ENCODE measurements around the gene ADARB2.
"Not testable (repeated sequence)": the region's sequence is repeated elsewhere in the genome, so short reads cannot be mapped to it uniquely, and the experiment has no call there.

ADARB2 gene

DNA sequence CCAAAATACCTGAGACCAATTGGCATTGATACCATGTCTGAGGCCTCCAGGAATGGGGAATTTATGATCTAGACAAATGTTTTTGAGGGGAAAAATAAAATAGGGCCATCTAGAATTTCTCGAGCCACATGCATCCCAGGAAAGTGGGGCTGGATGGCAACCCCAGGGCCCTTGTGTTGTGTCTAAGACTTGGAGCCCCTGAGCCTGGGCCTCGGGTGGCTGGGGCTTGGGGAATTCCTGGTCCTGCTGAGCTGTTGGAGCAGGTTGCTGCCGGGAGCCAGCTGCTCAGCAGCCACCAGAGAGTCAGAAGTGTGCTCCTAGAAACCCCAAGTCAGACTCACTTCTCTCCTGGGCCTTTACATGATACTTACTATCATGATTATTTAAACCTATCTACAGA, 508.2 kb downstream of the ADARB2 start:
- no peak for DNase-seq (ENCODE audit: extremely low read depth, low read depth)
- TF ChIP-seq, protein P1, sequence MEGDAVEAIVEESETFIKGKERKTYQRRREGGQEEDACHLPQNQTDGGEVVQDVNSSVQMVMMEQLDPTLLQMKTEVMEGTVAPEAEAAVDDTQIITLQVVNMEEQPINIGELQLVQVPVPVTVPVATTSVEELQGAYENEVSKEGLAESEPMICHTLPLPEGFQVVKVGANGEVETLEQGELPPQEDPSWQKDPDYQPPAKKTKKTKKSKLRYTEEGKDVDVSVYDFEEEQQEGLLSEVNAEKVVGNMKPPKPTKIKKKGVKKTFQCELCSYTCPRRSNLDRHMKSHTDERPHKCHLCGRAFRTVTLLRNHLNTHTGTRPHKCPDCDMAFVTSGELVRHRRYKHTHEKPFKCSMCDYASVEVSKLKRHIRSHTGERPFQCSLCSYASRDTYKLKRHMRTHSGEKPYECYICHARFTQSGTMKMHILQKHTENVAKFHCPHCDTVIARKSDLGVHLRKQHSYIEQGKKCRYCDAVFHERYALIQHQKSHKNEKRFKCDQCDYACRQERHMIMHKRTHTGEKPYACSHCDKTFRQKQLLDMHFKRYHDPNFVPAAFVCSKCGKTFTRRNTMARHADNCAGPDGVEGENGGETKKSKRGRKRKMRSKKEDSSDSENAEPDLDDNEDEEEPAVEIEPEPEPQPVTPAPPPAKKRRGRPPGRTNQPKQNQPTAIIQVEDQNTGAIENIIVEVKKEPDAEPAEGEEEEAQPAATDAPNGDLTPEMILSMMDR (IDR thresholded peaks at IDR 0.05; ENCODE audit: low read depth, low read length), result no peak

DNA sequence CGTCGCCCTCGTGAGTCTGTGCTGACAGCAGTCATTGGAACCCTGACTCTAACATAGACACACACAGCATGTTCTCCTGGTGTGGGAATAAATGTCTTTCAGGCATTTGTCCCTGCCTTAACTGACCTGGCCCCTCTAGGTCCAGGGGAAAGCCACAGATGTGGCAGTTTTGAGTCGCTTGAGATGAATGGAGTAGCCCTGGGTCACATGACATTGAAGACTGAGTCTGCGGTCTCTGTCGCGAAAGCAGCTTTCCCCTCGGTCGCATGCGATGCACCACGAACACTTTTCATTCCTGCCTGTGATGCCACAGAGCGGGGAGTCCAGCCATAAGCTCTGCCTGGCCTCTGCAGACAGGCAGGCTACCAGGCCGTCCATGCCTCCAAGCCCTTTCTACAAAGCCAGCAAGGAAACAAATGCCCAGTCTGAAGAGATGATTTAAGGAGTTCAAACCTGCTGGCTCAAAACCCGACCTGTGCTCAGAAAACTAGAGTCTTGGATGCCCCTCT, 508.8 kb downstream of the ADARB2 start:
- no peak for DNase-seq (ENCODE audit: extremely low read depth, low read depth)
- TF ChIP-seq, protein P1 (IDR thresholded peaks at IDR 0.05; ENCODE audit: low read depth, low read length), result no peak

DNA sequence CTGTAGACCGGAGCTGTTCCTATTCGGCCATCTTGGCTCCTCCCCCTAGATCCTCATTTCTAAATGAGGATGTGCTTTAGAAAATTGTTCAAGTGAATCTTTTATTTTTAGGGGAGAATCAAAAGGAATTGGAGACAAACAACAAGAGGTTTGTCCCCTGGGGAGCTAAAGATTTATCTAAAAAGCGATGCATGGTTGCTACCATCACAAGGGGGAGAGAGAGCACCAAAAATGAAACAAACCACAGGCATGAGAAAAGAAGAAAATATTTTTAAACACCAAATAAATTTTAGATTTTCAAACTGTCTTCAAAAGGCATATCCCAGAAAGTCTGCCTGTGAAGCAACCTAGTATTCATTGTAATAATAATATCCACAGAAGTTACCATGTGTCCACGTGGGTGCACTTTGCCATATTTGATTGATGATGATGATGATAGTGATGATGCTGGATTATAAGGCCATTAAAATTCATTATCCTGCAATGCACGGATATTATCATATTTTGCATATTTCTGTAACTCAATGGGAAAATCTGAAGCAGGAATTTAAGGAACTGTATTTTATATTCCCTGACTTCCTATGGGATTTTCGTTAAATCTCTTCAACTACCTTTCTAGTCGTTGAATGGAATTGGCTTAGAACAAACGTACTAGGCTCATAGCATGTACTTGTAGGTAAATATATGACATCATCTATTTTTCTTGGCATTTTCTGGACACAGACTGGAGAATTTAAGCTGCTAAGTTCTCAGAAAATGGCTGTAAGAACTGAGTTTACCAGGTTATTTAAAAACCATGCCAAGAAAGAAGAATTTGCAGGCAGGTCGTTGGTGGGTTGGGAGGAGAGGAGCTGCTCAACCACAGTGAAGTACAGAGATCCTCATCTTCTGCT, 509.6 kb downstream of the ADARB2 start:
- no peak for DNase-seq (ENCODE audit: extremely low read depth, low read depth)
- TF ChIP-seq, protein P1 (IDR thresholded peaks at IDR 0.05; ENCODE audit: low read depth, low read length), result no peak

DNA sequence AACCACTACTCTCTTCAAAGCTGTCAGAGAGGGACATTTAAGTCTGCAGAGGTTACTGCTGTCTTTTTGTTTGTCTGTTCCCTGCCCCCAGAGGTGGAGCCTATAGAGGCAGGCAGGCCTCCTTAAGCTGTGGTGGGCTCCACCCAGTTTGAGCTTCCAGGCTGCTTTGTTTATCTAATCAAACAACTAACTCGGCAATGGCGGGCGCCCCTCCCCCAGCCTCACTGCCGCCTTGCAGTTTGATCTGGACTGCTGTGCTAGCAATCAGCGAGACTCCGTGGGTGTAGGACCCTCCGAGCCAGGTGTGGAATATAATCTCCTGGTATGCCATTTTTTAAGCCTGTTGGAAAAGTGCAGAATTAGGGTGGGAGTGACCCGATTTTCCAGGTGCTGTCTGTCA, 510.4 kb downstream of the ADARB2 start:
- DNase-seq (ENCODE audit: extremely low read depth, low read depth), result not testable (repeated sequence)

- DNase-seq (ENCODE audit: extremely low read depth, low read depth), result not testable (repeated sequence)
These were observed 517.5 kb downstream of the ADARB2 start for GRCh38 chr10:1219874-1220273.

DNA sequence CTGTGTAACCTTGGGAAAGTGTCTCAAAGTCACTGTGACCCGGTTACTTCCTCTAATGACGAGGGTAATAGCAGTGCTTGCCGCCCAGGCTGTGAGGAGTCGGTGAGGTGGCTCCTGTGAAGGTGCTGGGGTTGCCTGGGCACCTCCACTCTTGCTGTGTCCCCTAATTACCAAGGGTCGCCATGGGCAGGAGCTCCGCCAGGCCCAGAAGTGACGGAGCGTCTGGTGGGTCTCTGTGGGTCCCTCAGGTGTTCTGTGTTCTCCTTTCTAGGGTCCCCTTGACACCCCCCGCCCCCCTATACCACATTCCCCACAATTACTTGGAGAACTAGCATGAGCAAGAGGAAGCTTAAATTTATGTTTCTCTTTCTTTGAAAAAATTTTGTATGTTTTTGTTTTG, 519.7 kb downstream of the ADARB2 start:
- TF ChIP-seq, protein P1 (IDR thresholded peaks at IDR 0.05; ENCODE audit: low read depth, low read length), result no peak

DNA sequence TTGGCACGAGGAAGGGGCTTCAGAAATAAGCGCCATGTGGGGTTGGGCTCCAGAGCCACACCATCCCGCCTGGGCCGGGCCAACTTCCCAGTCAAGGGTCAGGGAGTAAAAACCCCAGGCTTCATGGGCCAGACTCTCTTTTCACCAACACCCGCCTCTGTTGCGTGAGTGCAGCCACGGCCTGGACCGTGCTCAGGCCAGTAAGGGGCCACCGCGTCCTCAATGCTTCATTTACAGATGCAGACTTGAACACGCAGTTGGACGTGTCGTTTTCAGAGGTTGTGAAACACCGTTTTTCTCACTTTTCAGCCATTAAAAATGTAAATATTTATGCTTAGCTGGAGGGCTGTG, 520.1 kb downstream of the ADARB2 start:
- TF ChIP-seq, protein P1 (IDR thresholded peaks at IDR 0.05; ENCODE audit: low read depth, low read length), result no peak
- DNase-seq (ENCODE audit: extremely low read depth, low read depth), result no peak

More for the DNA sequence above, 519.7 kb downstream of the ADARB2 start:
- DNase-seq (ENCODE audit: extremely low read depth, low read depth), result no peak

DNA sequence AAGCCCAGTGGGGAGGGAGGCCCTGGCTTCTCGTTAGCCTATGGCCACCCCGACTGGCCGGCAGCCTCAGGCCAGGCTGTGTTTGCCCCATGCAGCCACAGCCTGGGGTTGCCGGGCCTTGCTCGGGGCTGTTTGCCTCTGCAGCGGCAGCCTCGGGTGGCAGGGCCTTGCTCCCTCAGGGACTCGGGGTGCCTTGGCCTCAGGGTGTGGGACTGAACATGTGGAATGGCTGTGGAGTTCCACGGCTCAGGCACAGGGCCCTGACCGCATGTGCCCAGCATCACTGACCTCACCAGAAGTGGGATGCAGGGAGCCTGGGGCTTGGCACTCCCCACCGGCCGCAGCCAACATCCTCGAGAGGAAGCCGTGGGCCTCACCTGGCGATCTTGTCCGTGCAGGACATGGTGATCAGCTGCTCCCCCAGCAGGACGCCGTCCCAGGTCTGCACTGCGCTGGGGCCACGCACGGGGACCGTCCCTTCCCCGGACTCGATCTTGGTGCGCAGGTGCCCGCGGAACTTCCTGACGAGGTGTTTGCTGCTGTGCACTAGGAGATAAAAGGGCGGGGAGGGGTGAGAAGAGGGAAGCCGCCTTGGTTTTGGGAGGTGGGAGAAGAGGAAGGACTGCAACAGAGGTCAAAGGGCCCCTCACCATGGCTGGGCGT, 520.6 kb downstream of the ADARB2 start:
- TF ChIP-seq, protein P1 (IDR thresholded peaks at IDR 0.05; ENCODE audit: low read depth, low read length), result no peak

More for the DNA sequence above, 520.6 kb downstream of the ADARB2 start:
- no peak for DNase-seq (ENCODE audit: extremely low read depth, low read depth)
